ENCODE results near the gene G0S2. TPM values are rescaled to one million over a fixed set of nuclear protein-coding genes. Genes with fewer than 3 reads are reported as not detected.

Gene G0S2
- total RNA-seq, 1 experiment from 2014 or later = 4.0 TPM

GRCh38 chr1:209720826-209721225 lies 45.6 kb downstream of the G0S2 start:
- Mint-ChIP-seq H3K9me3 (ENCODE audit: low read depth, unreplicated experiment) (peaks cover 4% of the 10 kb centered on the region), H3K36me3 (ENCODE audit: insufficient read depth, unreplicated experiment) (no peaks in the 10 kb centered on the region), H3K27me3 (ENCODE audit: unreplicated experiment) (peaks cover 13% of the 10 kb centered on the region), H3K27ac (ENCODE audit: unreplicated experiment) (no peak overlapping the region), H3K4me3 (ENCODE audit: low read depth, unreplicated experiment) (no peak overlapping the region), H3K4me1 (ENCODE audit: low read depth, unreplicated experiment) (peaks cover under 1% of the 10 kb centered on the region)
- BruUV-seq (replicated peaks) = no TSS peak
- no peak for TF ChIP-seq CTCF (IDR thresholded peaks at IDR 0.05; ENCODE audit: unreplicated experiment)
- CTCF ChIA-PET = interaction anchor here (0.7 kb wide), 1 partner anchor 68 kb away, joined by 3 read pairs; no protein-coding TSS in a partner anchor
- intact Hi-C loops (cut with micrococcal nuclease; ENCODE audit: unreplicated experiment) = no loop called here
- no peak for DNase-seq

GRCh38 chr1:209721323-209721722 lies 46.1 kb downstream of the G0S2 start:
- peaks cover 13% of the 10 kb centered on the region for H3K27me3 Mint-ChIP-seq (ENCODE audit: unreplicated experiment)
- CTCF ChIA-PET = interaction anchor here (0.7 kb wide), 1 partner anchor 69 kb away, joined by 3 read pairs; no protein-coding TSS in a partner anchor
- no TSS peak for BruUV-seq (replicated peaks)
- H3K9me3 Mint-ChIP-seq (ENCODE audit: low read depth, unreplicated experiment) = peaks cover 4% of the 10 kb centered on the region
- H3K4me3 Mint-ChIP-seq (ENCODE audit: low read depth, unreplicated experiment) = no peak overlapping the region
- no peak for TF ChIP-seq CTCF (IDR thresholded peaks at IDR 0.05; ENCODE audit: unreplicated experiment)
- H3K36me3 Mint-ChIP-seq (ENCODE audit: insufficient read depth, unreplicated experiment) = no peaks in the 10 kb centered on the region
- DNase-seq = no peak
- no peak overlapping the region for H3K27ac Mint-ChIP-seq (ENCODE audit: unreplicated experiment)
- intact Hi-C loops (cut with micrococcal nuclease; ENCODE audit: unreplicated experiment) = no loop called here
- no peaks in the 10 kb centered on the region for H3K4me1 Mint-ChIP-seq (ENCODE audit: low read depth, unreplicated experiment)

GRCh38 chr1:209723265-209723664 lies 48.1 kb downstream of the G0S2 start:
- Mint-ChIP-seq H3K4me1 (ENCODE audit: low read depth, unreplicated experiment) (no peaks in the 10 kb centered on the region), H3K4me3 (ENCODE audit: low read depth, unreplicated experiment) (no peak overlapping the region), H3K9me3 (ENCODE audit: low read depth, unreplicated experiment) (peaks cover 4% of the 10 kb centered on the region), H3K27ac (ENCODE audit: unreplicated experiment) (no peak overlapping the region), H3K27me3 (ENCODE audit: unreplicated experiment) (peaks cover 13% of the 10 kb centered on the region), H3K36me3 (ENCODE audit: insufficient read depth, unreplicated experiment) (no peaks in the 10 kb centered on the region)
- intact Hi-C loops (cut with micrococcal nuclease; ENCODE audit: unreplicated experiment) = no loop called here
- CTCF ChIA-PET = no interaction called here
- DNase-seq = no peak
- no TSS peak for BruUV-seq (replicated peaks)
- no peak for TF ChIP-seq CTCF (IDR thresholded peaks at IDR 0.05; ENCODE audit: unreplicated experiment)

GRCh38 chr1:209723756-209724693 lies 48.8 kb downstream of the G0S2 start:
- Mint-ChIP-seq H3K9me3 (ENCODE audit: low read depth, unreplicated experiment) (peaks cover 4% of the 10 kb centered on the region), H3K4me3 (ENCODE audit: low read depth, unreplicated experiment) (no peak overlapping the region), H3K27me3 (ENCODE audit: unreplicated experiment) (peaks cover 13% of the 10 kb centered on the region), H3K36me3 (ENCODE audit: insufficient read depth, unreplicated experiment) (no peaks in the 10 kb centered on the region), H3K27ac (ENCODE audit: unreplicated experiment) (no peak overlapping the region), H3K4me1 (ENCODE audit: low read depth, unreplicated experiment) (no peaks in the 10 kb centered on the region)
- intact Hi-C loops (cut with micrococcal nuclease; ENCODE audit: unreplicated experiment) = no loop called here
- TF ChIP-seq CTCF (IDR thresholded peaks at IDR 0.05; ENCODE audit: unreplicated experiment) = no peak
- CTCF ChIA-PET = no interaction called here
- DNase-seq = no peak
- BruUV-seq (replicated peaks) = no TSS peak

Other genes starting within 250 kb of the G0S2 start
- not detected in 2 replicates for gene CAMK1G, start 91.7 kb upstream of the G0S2 start, total RNA-seq (2022)
- gene LAMB3, start 23.0 kb upstream of the G0S2 start, total RNA-seq (2022) = 331 and 333 TPM in 2 replicates
- gene HSD11B1, start 29.4 kb downstream of the G0S2 start, total RNA-seq (2022) = 0.59 TPM in 1 of 2 replicates, not detected in the other
- not detected in 2 replicates for gene TRAF3IP3, start 80.6 kb downstream of the G0S2 start, total RNA-seq (2022)
- 4.9 and 5.1 TPM in 2 replicates for gene C1orf74, start 109.1 kb downstream of the G0S2 start, total RNA-seq (2022)
- gene IRF6, start 130.7 kb downstream of the G0S2 start, total RNA-seq (2022) = 44.1 and 51.2 TPM in 2 replicates
- 18.6 and 19.1 TPM in 2 replicates for gene UTP25, start 152.6 kb downstream of the G0S2 start, total RNA-seq (2022)

Data from Calu3 (cell line).